ENCODE results near the gene RGMA. TPM values are rescaled to one million over a fixed set of nuclear protein-coding genes. Genes with fewer than 3 reads are reported as not detected.

The RGMA gene
- total and polyA plus RNA-seq, 2 experiments from 2014 or later, result 34.2 to 36.5 TPM

GRCh38 chr15:93049233-93049632 is 39.8 kb downstream of the RGMA start:
- TF ChIP-seq STAT1 (IDR thresholded peaks at IDR 0.05; ENCODE audit: unreplicated experiment) (no peak), REST (IDR thresholded peaks at IDR 0.05; ENCODE audit: unreplicated experiment) (no peak), JUNB (IDR thresholded peaks at IDR 0.05; ENCODE audit: unreplicated experiment) (no peak), ZNF462 (CRISPR knock-in tag; IDR thresholded peaks at IDR 0.05) (no peak), CREB1 (CRISPR knock-in tag; IDR thresholded peaks at IDR 0.05; ENCODE audit: low read depth) (no peak), CTCF (conservative IDR thresholded peaks at IDR 0.05; ENCODE audit: low read depth in 2 of 2) (no peak), EZH2phosphoT487 (IDR thresholded peaks at IDR 0.05; ENCODE audit: unreplicated experiment) (no peak), NANOG (IDR thresholded peaks at IDR 0.05; ENCODE audit: borderline replicate concordance) (no peak), ETS1 (IDR thresholded peaks at IDR 0.05) (no peak), POLR2AphosphoS5 (IDR thresholded peaks at IDR 0.05; ENCODE audit: low read depth) (no peak), EZH2 (IDR thresholded peaks at IDR 0.05; ENCODE audit: low read depth, unreplicated experiment) (no peak), ZNF331 (CRISPR knock-in tag; IDR thresholded peaks at IDR 0.05; ENCODE audit: low read depth) (no peak), ZNF114 (CRISPR knock-in tag; IDR thresholded peaks at IDR 0.05) (no peak)
- H3K4me1 ChIP-seq (ENCODE audit: insufficient read depth), result no peaks in the 10 kb centered on the region
- Mint-ChIP-seq H3K27me3 (ENCODE audit: insufficient read depth, low read depth, poor library complexity) (peaks cover 10% of the 10 kb centered on the region), H3K36me3 (ENCODE audit: low read depth) (peaks cover 82% of the 10 kb centered on the region), H3K4me1 (no peaks in the 10 kb centered on the region; the same call in 2 of the 3 replicates), H3K4me3 (no peak overlapping the region), H3K9me3 (peaks cover 15% of the 10 kb centered on the region), H3K27ac (no peak overlapping the region)
- H3K36me3 ChIP-seq (ENCODE audit: insufficient read depth), result peaks cover 15% of the 10 kb centered on the region
- peaks cover 9% of the 10 kb centered on the region for H3K79me2 ChIP-seq (replicated peaks; ENCODE audit: insufficient read depth)
- H3K4me2 ChIP-seq, result no peak overlapping the region
- H4K20me1 ChIP-seq (replicated peaks; ENCODE audit: insufficient read depth), result peaks cover 14% of the 10 kb centered on the region; the same call in 1 of the 2 replicates
- DNase-seq (ENCODE audit: low spot score) (no peak), ATAC-seq (no peak)
- H3K4me3 ChIP-seq, result no peak overlapping the region
- H3K27ac ChIP-seq (ENCODE audit: low read depth), result no peak overlapping the region
- no peak overlapping the region for H2AFZ ChIP-seq
- no peaks in the 10 kb centered on the region for H3K9me2 ChIP-seq (ENCODE audit: insufficient read depth)
- no peaks in the 10 kb centered on the region for H3K27me3 ChIP-seq (ENCODE audit: insufficient read depth)
- no peaks in the 10 kb centered on the region for H3F3A ChIP-seq (replicated peaks; ENCODE audit: low read depth)

All from GM23338 (cell line).